Activated naive CD4-positive, alpha-beta T cell (primary cell): ENCODE measurements around the gene SMG6.
A peak's percentile ranks its signal among the peaks of the same experiment; 100 is the strongest.
"Not testable (repeated sequence)": the region's sequence is repeated elsewhere in the genome, so short reads cannot be mapped to it uniquely, and the experiment has no call there.

ENCODE experiments used
- DNase-seq, 4 experiments: peaks; one replicate each; lab custom pipeline; 2025; lab: John Stamatoyannopoulos, UW

Gene SMG6

GRCh38 chr17:2263183-2264066, 40.2 kb downstream of the SMG6 start:
- no peak for DNase-seq

GRCh38 chr17:2262135-2262587, 41.4 kb downstream of the SMG6 start:
- no peak for DNase-seq

- peak in 1 of 4 experiments; percentile 18 for DNase-seq
Observed at GRCh38 chr17:2259769-2260536, 43.6 kb downstream of the SMG6 start.

GRCh38 chr17:2258830-2259229, 44.8 kb downstream of the SMG6 start:
- not testable (repeated sequence) for DNase-seq

GRCh38 chr17:2253768-2254406, 49.7 kb downstream of the SMG6 start:
- DNase-seq: no peak

GRCh38 chr17:2253362-2253761, 50.2 kb downstream of the SMG6 start:
- no peak for DNase-seq

GRCh38 chr17:2251098-2251497, 52.5 kb downstream of the SMG6 start:
- no peak for DNase-seq

- DNase-seq: peak in 1 of 4 experiments; percentile 33
Observed at GRCh38 chr17:2250140-2251095, 53.2 kb downstream of the SMG6 start.

- DNase-seq: no peak
Observed at GRCh38 chr17:2247005-2247404, 56.6 kb downstream of the SMG6 start.

GRCh38 chr17:2244545-2245525, 58.8 kb downstream of the SMG6 start:
- peak; percentile 39 to 81 (median 70) for DNase-seq

GRCh38 chr17:2243953-2244352, 59.6 kb downstream of the SMG6 start:
- no peak for DNase-seq

GRCh38 chr17:2241823-2242222, 61.8 kb downstream of the SMG6 start:
- DNase-seq: no peak

- no peak for DNase-seq
Observed at GRCh38 chr17:2240541-2240940, 63.0 kb downstream of the SMG6 start.

GRCh38 chr17:2239882-2240430, 63.6 kb downstream of the SMG6 start:
- DNase-seq: no peak

- no peak for DNase-seq
Observed at GRCh38 chr17:2239170-2239551, 64.4 kb downstream of the SMG6 start.

GRCh38 chr17:2238432-2239169, 65.0 kb downstream of the SMG6 start:
- no peak for DNase-seq

- DNase-seq: no peak
Observed at GRCh38 chr17:2237950-2238349, 65.6 kb downstream of the SMG6 start.

GRCh38 chr17:2237521-2237921, 66.1 kb downstream of the SMG6 start:
- DNase-seq: no peak

- DNase-seq: no peak
Observed at GRCh38 chr17:2235792-2236366, 67.7 kb downstream of the SMG6 start.
